ENCODE measurements around the gene TMEM86B.

The TMEM86B gene

GRCh38 chr19:55270172-55270942 lies 41.8 kb upstream of the TMEM86B start:
- no peaks in the 10 kb centered on the region for H3F3A ChIP-seq (ENCODE audit: insufficient read depth, low read length)
- no peak overlapping the region for H3K4me2 ChIP-seq (ENCODE audit: low read length)
- TF ChIP-seq EZH2 (IDR thresholded peaks at IDR 0.05; ENCODE audit: borderline replicate concordance, low read length) (no peak), CTCF (IDR thresholded peaks at IDR 0.05; ENCODE audit: low read length) (no peak)
- H3K9me2 ChIP-seq (ENCODE audit: low read depth, low read length) = no peaks in the 10 kb centered on the region
- no peak overlapping the region for H3K9ac ChIP-seq (ENCODE audit: low read length)
- no peak overlapping the region for H2AFZ ChIP-seq (ENCODE audit: low read length)
- H3K27me3 ChIP-seq (ENCODE audit: insufficient read depth, low read length) = no peaks in the 10 kb centered on the region
- no peaks in the 10 kb centered on the region for H4K20me1 ChIP-seq (ENCODE audit: insufficient read depth, low read length)
- H3K27ac ChIP-seq (ENCODE audit: low read depth, low read length, poor library complexity, severe bottlenecking) = no peak overlapping the region
- H3K4me1 ChIP-seq (ENCODE audit: insufficient read depth, low read length, severe bottlenecking) = peaks cover 24% of the 10 kb centered on the region
- no peaks in the 10 kb centered on the region for H3K9me3 ChIP-seq (ENCODE audit: low read length)
- no peaks in the 10 kb centered on the region for H3K79me2 ChIP-seq (ENCODE audit: insufficient read depth, low read length)
- H3K36me3 ChIP-seq (ENCODE audit: insufficient read depth, low read length) = peaks cover 67% of the 10 kb centered on the region
- no peak overlapping the region for H3K4me3 ChIP-seq (ENCODE audit: low read depth, low read length, poor library complexity, severe bottlenecking)

GRCh38 chr19:55269299-55269698 lies 40.7 kb upstream of the TMEM86B start:
- H3K79me2 ChIP-seq (ENCODE audit: insufficient read depth, low read length) = no peaks in the 10 kb centered on the region
- H3K4me3 ChIP-seq (ENCODE audit: low read depth, low read length, poor library complexity, severe bottlenecking) = no peak overlapping the region

GRCh38 chr19:55266840-55267239 lies 38.3 kb upstream of the TMEM86B start:
- no peaks in the 10 kb centered on the region for H3K79me2 ChIP-seq (ENCODE audit: insufficient read depth, low read length)

More at GRCh38 chr19:55269299-55269698, 40.7 kb upstream of the TMEM86B start:
- no peak overlapping the region for H3K27ac ChIP-seq (ENCODE audit: low read depth, low read length, poor library complexity, severe bottlenecking)
- no peak overlapping the region for H3K9ac ChIP-seq (ENCODE audit: low read length)
- H3K36me3 ChIP-seq (ENCODE audit: insufficient read depth, low read length) = peaks cover 63% of the 10 kb centered on the region
- peaks cover 23% of the 10 kb centered on the region for H3K4me1 ChIP-seq (ENCODE audit: insufficient read depth, low read length, severe bottlenecking)
- H3F3A ChIP-seq (ENCODE audit: insufficient read depth, low read length) = no peaks in the 10 kb centered on the region
- no peaks in the 10 kb centered on the region for H3K9me3 ChIP-seq (ENCODE audit: low read length)
- H3K27me3 ChIP-seq (ENCODE audit: insufficient read depth, low read length) = no peaks in the 10 kb centered on the region
- no peak overlapping the region for H2AFZ ChIP-seq (ENCODE audit: low read length)
- TF ChIP-seq CTCF (IDR thresholded peaks at IDR 0.05; ENCODE audit: low read length) = no peak
- no peak for TF ChIP-seq EZH2 (IDR thresholded peaks at IDR 0.05; ENCODE audit: borderline replicate concordance, low read length)
- H4K20me1 ChIP-seq (ENCODE audit: insufficient read depth, low read length) = no peaks in the 10 kb centered on the region
- H3K9me2 ChIP-seq (ENCODE audit: low read depth, low read length) = no peaks in the 10 kb centered on the region
- no peak overlapping the region for H3K4me2 ChIP-seq (ENCODE audit: low read length)

More at GRCh38 chr19:55266840-55267239, 38.3 kb upstream of the TMEM86B start:
- Histone ChIP-seq H3K36me3 (ENCODE audit: insufficient read depth, low read length) (peaks cover 47% of the 10 kb centered on the region), H3K9me2 (ENCODE audit: low read depth, low read length) (no peaks in the 10 kb centered on the region), H2AFZ (ENCODE audit: low read length) (no peak overlapping the region), H3K27me3 (ENCODE audit: insufficient read depth, low read length) (no peaks in the 10 kb centered on the region), H3F3A (ENCODE audit: insufficient read depth, low read length) (no peaks in the 10 kb centered on the region; the same call in 1 of the 2 replicates), H3K27ac (ENCODE audit: low read depth, low read length, poor library complexity, severe bottlenecking) (no peak overlapping the region), H3K9ac (ENCODE audit: low read length) (no peak overlapping the region), H3K4me2 (ENCODE audit: low read length) (no peak overlapping the region), H3K9me3 (ENCODE audit: low read length) (no peaks in the 10 kb centered on the region), H3K4me1 (ENCODE audit: insufficient read depth, low read length, severe bottlenecking) (peaks cover 24% of the 10 kb centered on the region), H4K20me1 (ENCODE audit: insufficient read depth, low read length) (no peaks in the 10 kb centered on the region), H3K4me3 (ENCODE audit: low read depth, low read length, poor library complexity, severe bottlenecking) (no peak overlapping the region)
- TF ChIP-seq EZH2 (IDR thresholded peaks at IDR 0.05; ENCODE audit: borderline replicate concordance, low read length) (no peak), CTCF (IDR thresholded peaks at IDR 0.05; ENCODE audit: low read length) (no peak)
